OCI-LY1 (cell line): ENCODE measurements around the gene SLC35F2.

Source experiments
- H2AFZ ChIP-seq: fragments of 200-600 bp; sonication (generic), shearing (Covaris generic); 2 replicates; pipeline ENCODE4 v1.6.0; 2014; ENCODE audit warnings: antibody characterized with exemption, mild to moderate bottlenecking, low read length
- H3F3A ChIP-seq: fragments of 200-600 bp; sonication (generic), shearing (Covaris generic); 2 replicates; pipeline ENCODE4 v1.6.0; 2014; ENCODE audit warnings: mild to moderate bottlenecking, antibody characterized with exemption, low read length, moderate library complexity; ENCODE audit not compliant: insufficient read depth
- H3K27ac ChIP-seq: fragments of 200-600 bp; sonication (generic); 2 replicates; pipeline ENCODE4 v1.5.1; 2014; ENCODE audit warnings: low read length, mixed run types, mild to moderate bottlenecking, low read depth; ENCODE audit not compliant: poor library complexity, severe bottlenecking
- H3K27me3 ChIP-seq: fragments of 200-600 bp; sonication (generic); 2 replicates; pipeline ENCODE4 v1.6.0; 2014; ENCODE audit warnings: antibody characterized with exemption, mild to moderate bottlenecking, low read length, moderate library complexity; ENCODE audit not compliant: insufficient read depth
- H3K36me3 ChIP-seq: fragments of 200-600 bp; sonication (generic); 2 replicates; pipeline ENCODE4 v1.6.1; 2014; ENCODE audit warnings: mild to moderate bottlenecking, antibody characterized with exemption, low read length, moderate library complexity, mixed read lengths; ENCODE audit not compliant: insufficient read depth
- H3K4me1 ChIP-seq: fragments of 200-600 bp; sonication (generic); 2 replicates; pipeline ENCODE4 v1.5.1; 2014; ENCODE audit warnings: mild to moderate bottlenecking, low read length, moderate library complexity; ENCODE audit not compliant: insufficient read depth, severe bottlenecking
- H3K4me2 ChIP-seq: fragments of 200-600 bp; sonication (generic), shearing (Covaris generic); 2 replicates; pipeline ENCODE4 v1.6.1; 2014; ENCODE audit warnings: low read length
- H3K4me3 ChIP-seq: fragments of 200-600 bp; sonication (generic); 2 replicates; pipeline ENCODE4 v1.5.1; 2014; ENCODE audit warnings: low read length, low read depth, mild to moderate bottlenecking, mixed read lengths; ENCODE audit not compliant: poor library complexity, severe bottlenecking
- H3K79me2 ChIP-seq: fragments of 200-600 bp; shearing (Covaris generic); 2 replicates; pipeline ENCODE4 v1.6.1; 2016; ENCODE audit warnings: mixed run types, low read length, mixed read lengths; ENCODE audit not compliant: insufficient read depth
- H3K9ac ChIP-seq: fragments of 200-600 bp; sonication (generic), shearing (Covaris generic); 2 replicates; pipeline ENCODE4 v1.6.1; 2014; ENCODE audit warnings: mild to moderate bottlenecking, low read length, mixed read lengths
- H3K9me2 ChIP-seq: fragments of 200-600 bp; sonication (generic), shearing (Covaris generic); 2 replicates; pipeline ENCODE4 v1.6.1; 2014; ENCODE audit warnings: low read depth, mild to moderate bottlenecking, low read length, mixed read lengths
- H3K9me3 ChIP-seq: fragments of 200-600 bp; shearing (Covaris generic); 2 replicates; pipeline ENCODE4 v1.6.1; 2014; ENCODE audit warnings: low read length, mixed read lengths
- H4K20me1 ChIP-seq: fragments of 200-600 bp; sonication (generic), shearing (Covaris generic); 2 replicates; pipeline ENCODE4 v1.6.0; 2016; ENCODE audit warnings: mild to moderate bottlenecking, low read length; ENCODE audit not compliant: insufficient read depth
- EZH2 ChIP-seq: fragments of 200-600 bp; sonication (generic), shearing (Covaris generic); IDR thresholded peaks from 2 replicates; pipeline ENCODE4 v1.8.0; 2017; ENCODE audit warnings: borderline replicate concordance, mixed run types, mild to moderate bottlenecking, antibody characterized with exemption, low read length, moderate library complexity, mixed read lengths
- TF ChIP-seq, protein P1 (sequence below): fragments of 200-600 bp; sonication (generic), shearing (Covaris generic); IDR thresholded peaks from 2 replicates; pipeline ENCODE4 v1.5.1; 2017; ENCODE audit warnings: mild to moderate bottlenecking, antibody characterized with exemption, low read length, moderate library complexity, mixed read lengths

The SLC35F2 gene

GRCh38 chr11:107752949-107753822 lies 105.4 kb downstream of the SLC35F2 start:
- no peak overlapping the region for H3K4me2 ChIP-seq
- no peaks in the 10 kb centered on the region for H3K9me3 ChIP-seq
- no peak overlapping the region for H3K9ac ChIP-seq
- no peaks in the 10 kb centered on the region for H3K27me3 ChIP-seq
- H3K4me1 ChIP-seq = no peaks in the 10 kb centered on the region
- no peaks in the 10 kb centered on the region for H4K20me1 ChIP-seq
- no peaks in the 10 kb centered on the region for H3F3A ChIP-seq
- no peaks in the 10 kb centered on the region for H3K79me2 ChIP-seq
- no peaks in the 10 kb centered on the region for H3K9me2 ChIP-seq
- no peaks in the 10 kb centered on the region for H3K36me3 ChIP-seq
- no peak overlapping the region for H3K27ac ChIP-seq
- no peak overlapping the region for H2AFZ ChIP-seq
- TF ChIP-seq, protein P1, sequence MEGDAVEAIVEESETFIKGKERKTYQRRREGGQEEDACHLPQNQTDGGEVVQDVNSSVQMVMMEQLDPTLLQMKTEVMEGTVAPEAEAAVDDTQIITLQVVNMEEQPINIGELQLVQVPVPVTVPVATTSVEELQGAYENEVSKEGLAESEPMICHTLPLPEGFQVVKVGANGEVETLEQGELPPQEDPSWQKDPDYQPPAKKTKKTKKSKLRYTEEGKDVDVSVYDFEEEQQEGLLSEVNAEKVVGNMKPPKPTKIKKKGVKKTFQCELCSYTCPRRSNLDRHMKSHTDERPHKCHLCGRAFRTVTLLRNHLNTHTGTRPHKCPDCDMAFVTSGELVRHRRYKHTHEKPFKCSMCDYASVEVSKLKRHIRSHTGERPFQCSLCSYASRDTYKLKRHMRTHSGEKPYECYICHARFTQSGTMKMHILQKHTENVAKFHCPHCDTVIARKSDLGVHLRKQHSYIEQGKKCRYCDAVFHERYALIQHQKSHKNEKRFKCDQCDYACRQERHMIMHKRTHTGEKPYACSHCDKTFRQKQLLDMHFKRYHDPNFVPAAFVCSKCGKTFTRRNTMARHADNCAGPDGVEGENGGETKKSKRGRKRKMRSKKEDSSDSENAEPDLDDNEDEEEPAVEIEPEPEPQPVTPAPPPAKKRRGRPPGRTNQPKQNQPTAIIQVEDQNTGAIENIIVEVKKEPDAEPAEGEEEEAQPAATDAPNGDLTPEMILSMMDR = no peak
- no peak for TF ChIP-seq EZH2
- H3K4me3 ChIP-seq = no peak overlapping the region

- Histone ChIP-seq H3F3A (no peaks in the 10 kb centered on the region), H3K27me3 (no peaks in the 10 kb centered on the region), H3K79me2 (no peaks in the 10 kb centered on the region), H2AFZ (no peak overlapping the region), H3K4me3 (no peak overlapping the region), H3K9ac (no peak overlapping the region), H3K9me3 (no peaks in the 10 kb centered on the region), H4K20me1 (no peaks in the 10 kb centered on the region), H3K9me2 (no peaks in the 10 kb centered on the region), H3K4me1 (no peaks in the 10 kb centered on the region), H3K27ac (no peak overlapping the region), H3K36me3 (no peaks in the 10 kb centered on the region), H3K4me2 (no peak overlapping the region)
- TF ChIP-seq, protein P1 = no peak
Observed at GRCh38 chr11:107752508-107752907, 106.1 kb downstream of the SLC35F2 start.

DNA sequence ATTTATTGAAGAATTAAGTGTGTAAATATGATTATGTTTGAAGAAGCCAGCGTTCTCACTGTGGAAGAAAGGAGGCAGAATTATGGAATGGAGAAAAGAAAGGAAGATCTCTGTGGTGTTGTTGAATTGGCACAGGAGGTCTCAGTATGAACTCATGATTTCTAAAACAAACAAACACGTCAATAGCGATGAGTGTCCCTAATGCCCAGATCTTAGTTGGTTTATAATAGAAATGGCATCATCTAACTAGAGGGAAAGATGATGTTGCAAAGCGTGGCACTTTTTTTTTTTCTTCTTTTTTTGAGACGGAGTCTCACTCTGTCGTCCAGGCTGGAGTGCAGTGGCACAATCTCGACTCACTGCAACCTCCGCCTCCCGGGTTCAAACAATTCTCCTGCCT lies 107.5 kb downstream of the SLC35F2 start:
- H3K27ac ChIP-seq = no peak overlapping the region
- H3K79me2 ChIP-seq = no peaks in the 10 kb centered on the region
- no peak overlapping the region for H2AFZ ChIP-seq
- no peak for TF ChIP-seq EZH2
- TF ChIP-seq, protein P1 = no peak
- H3K4me1 ChIP-seq = no peaks in the 10 kb centered on the region
- no peaks in the 10 kb centered on the region for H4K20me1 ChIP-seq
- no peak overlapping the region for H3K9ac ChIP-seq
- H3F3A ChIP-seq = no peaks in the 10 kb centered on the region
- H3K9me2 ChIP-seq = no peaks in the 10 kb centered on the region
- no peak overlapping the region for H3K4me3 ChIP-seq
- H3K36me3 ChIP-seq = no peaks in the 10 kb centered on the region
- H3K27me3 ChIP-seq = no peaks in the 10 kb centered on the region
- H3K4me2 ChIP-seq = no peak overlapping the region
- H3K9me3 ChIP-seq = no peaks in the 10 kb centered on the region
